Stimulated activated naive B cell treated with anti-CD40 and anti-IgM and Interleukin-4, amounts not matched to agents 10 μg/mL and 1 μg/mL and 100 μg/mL, for 72 hours (primary cell): ENCODE data around the gene GRB14.

Source experiments
- ATAC-seq, 2 donors: fragments of 150-1000 bp; cut with Tn5 transposase; replicated peaks; 2 replicates each; pipeline ENCODE4 v1.10.0; 2021; ENCODE audit warnings: moderate library complexity in 1 of 2
- DNase-seq: peaks from one replicate; pipeline ENCODE4 v3.0.0; 2021
- H3K27ac Mint-ChIP-seq: one replicate; pipeline ENCODE4 v1.8.0; 2022; ENCODE audit warnings: mild to moderate bottlenecking, mixed read lengths
- H3K27me3 Mint-ChIP-seq, 2 donors: one replicate each; pipeline ENCODE4 v1.8.0; 2022; ENCODE audit warnings: mixed read lengths in 2 of 2
- H3K36me3 Mint-ChIP-seq, 2 donors: one replicate each; pipeline ENCODE4 v1.8.0; 2022; ENCODE audit warnings: mixed read lengths in 2 of 2, mild to moderate bottlenecking in 1 of 2
- H3K4me1 Mint-ChIP-seq, 2 donors: one replicate each; pipeline ENCODE4 v1.8.0; 2022; ENCODE audit warnings: mixed read lengths in 2 of 2, mild to moderate bottlenecking in 1 of 2
- H3K4me3 Mint-ChIP-seq, 2 donors: one replicate each; pipeline ENCODE4 v1.8.0; 2022; ENCODE audit warnings: mild to moderate bottlenecking in 2 of 2, mixed read lengths in 2 of 2, moderate library complexity in 1 of 2
- H3K9me3 Mint-ChIP-seq, 2 donors: one replicate each; pipeline ENCODE4 v1.8.0; 2022; ENCODE audit warnings: mixed read lengths in 2 of 2, mild to moderate bottlenecking in 1 of 2

GRB14 gene

DNA sequence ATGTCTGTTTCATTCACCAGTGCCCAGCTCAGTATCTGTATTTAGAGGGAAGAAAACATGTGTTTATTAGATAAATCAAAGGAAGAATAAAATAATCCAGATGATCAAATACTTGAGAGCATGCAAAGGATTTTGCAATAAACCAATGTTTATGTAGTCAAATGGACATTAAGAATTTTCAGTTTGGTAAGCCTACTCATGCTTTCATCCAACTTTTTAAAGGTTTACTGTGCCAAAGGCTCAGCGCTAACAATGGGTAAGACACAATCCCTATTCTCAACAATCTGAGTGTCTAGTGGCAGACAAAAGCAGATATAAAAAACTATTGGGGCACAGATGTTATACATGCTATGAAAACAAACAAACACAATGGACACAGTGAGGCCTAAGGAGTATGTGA lies 26.3 kb downstream of the GRB14 start:
- DNase-seq (no peak), ATAC-seq (no peak)
- Mint-ChIP-seq H3K36me3 (peaks cover 3 to 7% of the 10 kb centered on the region in 2 donors), H3K4me3 (no peak overlapping the region), H3K27ac (no peak overlapping the region), H3K9me3 (peaks cover 8 to 10% of the 10 kb centered on the region in 2 donors), H3K27me3 (peaks cover 12 to 14% of the 10 kb centered on the region in 2 donors), H3K4me1 (peaks cover 0 to 4% of the 10 kb centered on the region in 2 donors)

DNA sequence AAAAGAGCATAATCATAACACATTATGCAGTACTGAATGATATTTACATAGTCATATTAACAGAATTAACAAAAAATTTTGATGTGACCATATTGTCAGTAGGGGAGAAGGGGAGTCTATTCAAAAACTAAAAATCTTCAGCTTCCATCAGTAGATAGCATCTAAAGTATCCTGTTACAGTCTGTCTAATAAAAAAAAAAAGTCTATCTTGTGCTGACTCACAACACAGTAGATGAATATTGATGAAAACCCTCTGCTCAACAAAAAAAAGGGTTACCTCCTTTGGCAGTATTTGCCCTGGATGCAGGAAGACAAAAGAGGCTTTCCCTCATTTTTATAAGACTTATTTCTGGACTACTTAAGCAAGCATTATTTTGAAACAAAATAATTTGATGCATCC lies 27.3 kb downstream of the GRB14 start:
- Mint-ChIP-seq H3K4me3 (no peak overlapping the region), H3K27me3 (peaks cover 12 to 13% of the 10 kb centered on the region in 2 donors), H3K9me3 (peaks cover 8 to 10% of the 10 kb centered on the region in 2 donors), H3K27ac (no peak overlapping the region), H3K4me1 (peaks cover 0 to 4% of the 10 kb centered on the region in 2 donors), H3K36me3 (peaks cover 3 to 7% of the 10 kb centered on the region in 2 donors)
- DNase-seq (no peak), ATAC-seq (no peak)

DNA sequence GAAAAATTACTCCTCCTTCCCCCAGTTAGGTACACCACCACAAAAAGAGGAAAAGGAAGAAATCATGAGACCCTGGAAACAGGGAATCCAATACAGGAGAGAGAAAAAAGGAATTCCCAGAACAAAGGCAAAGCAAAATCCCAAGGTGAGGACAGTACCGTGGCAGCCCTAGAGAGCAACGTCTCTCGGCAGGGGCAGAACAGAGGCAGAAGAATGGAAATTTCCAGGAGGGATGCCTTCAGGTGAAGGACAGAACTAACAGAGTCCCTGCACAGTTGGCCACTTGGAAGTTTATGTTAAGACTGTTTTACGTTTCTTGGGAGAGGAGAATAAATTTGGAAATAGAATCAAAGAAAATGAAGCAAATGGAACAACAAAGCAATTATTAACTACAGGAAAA lies 27.7 kb downstream of the GRB14 start:
- peaks cover 9 to 12% of the 10 kb centered on the region in 2 donors for H3K27me3 Mint-ChIP-seq

DNA sequence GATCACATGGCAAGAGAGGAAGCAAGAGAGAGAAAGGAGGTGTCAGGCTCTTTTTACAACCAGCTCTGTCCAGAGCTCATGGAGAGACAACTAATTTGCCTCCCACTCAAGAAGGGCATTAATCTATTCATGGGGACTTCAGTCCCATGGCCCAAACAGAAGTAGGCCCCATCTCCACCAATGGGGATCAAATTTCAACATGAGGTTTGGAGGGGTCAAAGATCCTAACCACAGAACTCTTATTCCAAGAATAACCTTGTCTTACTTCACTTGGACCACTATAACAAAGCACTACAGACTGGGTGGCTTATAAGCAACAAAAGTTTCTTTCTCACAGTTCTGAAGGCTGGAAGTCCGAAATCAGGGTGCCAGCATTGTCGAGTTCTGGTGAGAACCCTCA lies 31.8 kb downstream of the GRB14 start:
- Mint-ChIP-seq H3K4me3 (no peak overlapping the region), H3K9me3 (peaks cover 8 to 10% of the 10 kb centered on the region in 2 donors), H3K4me1 (no peaks in the 10 kb centered on the region), H3K27ac (no peak overlapping the region), H3K36me3 (peaks cover 3 to 7% of the 10 kb centered on the region in 2 donors), H3K27me3 (no peaks in the 10 kb centered on the region)
- ATAC-seq (no peak), DNase-seq (no peak)

More for the DNA sequence above, 27.7 kb downstream of the GRB14 start:
- peaks cover 0 to 4% of the 10 kb centered on the region in 2 donors for H3K4me1 Mint-ChIP-seq
- H3K9me3 Mint-ChIP-seq = peaks cover 8 to 10% of the 10 kb centered on the region in 2 donors
- no peak overlapping the region for H3K4me3 Mint-ChIP-seq
- DNase-seq (no peak), ATAC-seq (no peak)
- H3K36me3 Mint-ChIP-seq = peaks cover 3 to 7% of the 10 kb centered on the region in 2 donors
- no peak overlapping the region for H3K27ac Mint-ChIP-seq

DNA sequence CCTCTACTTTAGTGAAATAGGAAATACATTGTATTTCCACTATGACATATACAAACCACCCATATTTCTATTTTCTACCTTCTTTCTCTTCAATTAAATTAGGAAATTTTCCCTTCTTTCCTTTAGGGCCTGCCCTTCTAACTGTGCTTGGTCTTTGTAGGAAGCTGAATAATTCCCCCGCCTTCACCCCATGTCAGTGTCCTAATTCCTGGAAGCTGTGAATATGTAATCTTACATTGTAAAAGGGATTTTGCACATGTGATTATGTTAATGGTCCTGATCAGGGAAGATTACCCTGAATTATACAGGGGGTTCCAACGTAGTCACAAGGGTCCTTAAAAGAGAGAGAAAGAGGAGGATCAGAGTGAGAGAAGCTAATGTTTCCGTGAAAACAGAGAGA lies 40.2 kb downstream of the GRB14 start:
- H3K27ac Mint-ChIP-seq = no peak overlapping the region
- peaks cover 0 to 2% of the 10 kb centered on the region in 2 donors for H3K9me3 Mint-ChIP-seq
- ATAC-seq (no peak), DNase-seq (no peak)
- no peaks in the 10 kb centered on the region for H3K27me3 Mint-ChIP-seq
- no peaks in the 10 kb centered on the region for H3K4me1 Mint-ChIP-seq
- no peaks in the 10 kb centered on the region for H3K36me3 Mint-ChIP-seq
- no peak overlapping the region for H3K4me3 Mint-ChIP-seq

- Mint-ChIP-seq H3K9me3 (peaks cover 0 to 2% of the 10 kb centered on the region in 2 donors), H3K36me3 (no peaks in the 10 kb centered on the region), H3K4me1 (no peaks in the 10 kb centered on the region), H3K27ac (no peak overlapping the region), H3K27me3 (no peaks in the 10 kb centered on the region), H3K4me3 (no peak overlapping the region)
- DNase-seq (no peak), ATAC-seq (no peak)
Observed at GRCh38 chr2:164574931-164575330, 46.4 kb downstream of the GRB14 start.

DNA sequence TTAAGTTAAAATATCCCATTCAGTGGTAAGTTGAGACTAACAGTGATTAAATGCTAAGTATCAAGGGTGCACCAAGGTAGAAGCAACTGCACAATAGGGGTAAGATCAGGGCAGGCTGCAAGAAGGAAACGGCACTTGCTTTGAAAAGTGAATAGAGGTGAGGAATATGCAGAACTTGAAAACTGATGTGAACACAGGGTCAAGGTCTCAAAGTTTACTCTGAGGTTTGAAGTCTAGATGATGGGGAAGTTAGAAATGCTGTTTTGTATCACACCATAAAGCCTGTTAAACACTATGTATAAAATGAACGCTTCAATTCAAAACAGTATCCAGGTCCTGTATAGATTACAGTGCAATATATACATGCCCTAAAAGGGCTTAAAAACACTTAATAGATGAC lies 50.8 kb downstream of the GRB14 start:
- no peak overlapping the region for H3K27ac Mint-ChIP-seq
- ATAC-seq = no peak
- no peaks in the 10 kb centered on the region for H3K36me3 Mint-ChIP-seq
- no peaks in the 10 kb centered on the region for H3K27me3 Mint-ChIP-seq
- no peaks in the 10 kb centered on the region for H3K4me1 Mint-ChIP-seq
- DNase-seq = no peak
- no peaks in the 10 kb centered on the region for H3K9me3 Mint-ChIP-seq
- no peak overlapping the region for H3K4me3 Mint-ChIP-seq

- Mint-ChIP-seq H3K9me3 (no peaks in the 10 kb centered on the region), H3K4me3 (no peak overlapping the region)
- no peak for ATAC-seq
Observed at GRCh38 chr2:164569378-164569777, 51.9 kb downstream of the GRB14 start.

GRCh38 chr2:164568317-164568716 lies 53.0 kb downstream of the GRB14 start:
- no peak for DNase-seq
- H3K4me3 Mint-ChIP-seq = no peak overlapping the region
- H3K36me3 Mint-ChIP-seq = no peaks in the 10 kb centered on the region
- ATAC-seq = no peak
- H3K27ac Mint-ChIP-seq = no peak overlapping the region
- H3K4me1 Mint-ChIP-seq = peaks cover under 1 to 2% of the 10 kb centered on the region in 2 donors
- no peaks in the 10 kb centered on the region for H3K9me3 Mint-ChIP-seq
- H3K27me3 Mint-ChIP-seq = no peaks in the 10 kb centered on the region

More at GRCh38 chr2:164569378-164569777, 51.9 kb downstream of the GRB14 start:
- DNase-seq = no peak
- Mint-ChIP-seq H3K36me3 (no peaks in the 10 kb centered on the region), H3K4me1 (no peaks in the 10 kb centered on the region), H3K27me3 (no peaks in the 10 kb centered on the region), H3K27ac (no peak overlapping the region)

GRCh38 chr2:164567335-164567989 lies 53.8 kb downstream of the GRB14 start:
- no peak for ATAC-seq
- Mint-ChIP-seq H3K27ac (no peak overlapping the region), H3K4me1 (peaks cover 6 to 10% of the 10 kb centered on the region in 2 donors), H3K36me3 (no peaks in the 10 kb centered on the region), H3K9me3 (no peaks in the 10 kb centered on the region), H3K4me3 (no peak overlapping the region), H3K27me3 (no peaks in the 10 kb centered on the region)
- DNase-seq = no peak

- no peaks in the 10 kb centered on the region for H3K9me3 Mint-ChIP-seq
- H3K27ac Mint-ChIP-seq = no peak overlapping the region
- H3K4me3 Mint-ChIP-seq = no peak overlapping the region
- H3K27me3 Mint-ChIP-seq = no peaks in the 10 kb centered on the region
- H3K36me3 Mint-ChIP-seq = no peaks in the 10 kb centered on the region
- ATAC-seq (no peak), DNase-seq (no peak)
- H3K4me1 Mint-ChIP-seq = peaks cover 6 to 11% of the 10 kb centered on the region in 2 donors
Observed at GRCh38 chr2:164565359-164565758, 55.9 kb downstream of the GRB14 start.

GRCh38 chr2:164562666-164563065 lies 58.6 kb downstream of the GRB14 start:
- H3K27ac Mint-ChIP-seq = no peak overlapping the region
- DNase-seq (no peak), ATAC-seq (peak in 1 of 2 donors; percentile 59)
- H3K27me3 Mint-ChIP-seq = no peaks in the 10 kb centered on the region
- peaks cover 6 to 11% of the 10 kb centered on the region in 2 donors for H3K4me1 Mint-ChIP-seq
- H3K4me3 Mint-ChIP-seq = no peak overlapping the region
- H3K36me3 Mint-ChIP-seq = no peaks in the 10 kb centered on the region
- no peaks in the 10 kb centered on the region for H3K9me3 Mint-ChIP-seq

- Mint-ChIP-seq H3K27me3 (no peaks in the 10 kb centered on the region), H3K4me1 (peaks cover 6 to 11% of the 10 kb centered on the region in 2 donors), H3K27ac (no peak overlapping the region), H3K9me3 (no peaks in the 10 kb centered on the region), H3K4me3 (no peak overlapping the region), H3K36me3 (no peaks in the 10 kb centered on the region)
- no peak for ATAC-seq
- no peak for DNase-seq
Observed at GRCh38 chr2:164561991-164562390, 59.3 kb downstream of the GRB14 start.

GRCh38 chr2:164561416-164561815 lies 59.9 kb downstream of the GRB14 start:
- DNase-seq (no peak), ATAC-seq (no peak)
- Mint-ChIP-seq H3K36me3 (no peaks in the 10 kb centered on the region), H3K4me3 (no peak overlapping the region), H3K27ac (no peak overlapping the region), H3K9me3 (no peaks in the 10 kb centered on the region), H3K27me3 (no peaks in the 10 kb centered on the region), H3K4me1 (peaks cover 6 to 11% of the 10 kb centered on the region in 2 donors)

DNA sequence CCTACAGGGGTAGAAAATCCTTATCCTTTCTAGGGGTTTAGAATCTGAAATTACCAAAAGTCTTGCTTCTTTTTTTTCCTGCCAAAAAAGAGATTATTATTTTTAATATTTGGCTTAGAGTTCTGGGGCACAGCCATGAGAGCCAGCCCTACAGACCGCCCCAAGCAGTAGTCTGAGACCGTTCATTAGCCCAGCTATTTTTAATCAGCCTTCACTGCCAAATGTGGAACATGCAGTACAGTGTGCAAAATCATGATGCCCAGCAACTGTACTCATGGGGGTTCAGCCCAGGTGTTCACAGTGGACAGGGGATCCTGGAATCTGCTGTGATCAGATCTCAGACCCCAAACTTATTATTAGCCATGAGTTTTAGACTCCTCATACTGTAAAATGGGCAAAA lies 60.4 kb downstream of the GRB14 start:
- H3K4me1 Mint-ChIP-seq = peaks cover 6 to 11% of the 10 kb centered on the region in 2 donors
- no peaks in the 10 kb centered on the region for H3K36me3 Mint-ChIP-seq
- H3K27me3 Mint-ChIP-seq = no peaks in the 10 kb centered on the region
- no peaks in the 10 kb centered on the region for H3K9me3 Mint-ChIP-seq
- no peak for ATAC-seq
- no peak overlapping the region for H3K4me3 Mint-ChIP-seq
- DNase-seq = no peak
- H3K27ac Mint-ChIP-seq = no peak overlapping the region
